Fibroblast of lung (primary cell): Measurements from ENCODE around the gene MACROD2.

Experiments
- EZH2 ChIP-seq: IDR thresholded peaks from 2 replicates; pipeline ENCODE4 v1.5.1; 2012; ENCODE audit warnings: low read length, control low read depth, mild to moderate bottlenecking; ENCODE audit errors: missing control alignments
- TF ChIP-seq, protein P1 (sequence below), 2 donors: IDR thresholded peaks in 1 of 2; conservative IDR thresholded peaks in 1 of 2; 1 replicate in 1 of 2; 2 replicates in 1 of 2; pipeline ENCODE4 v1.5.1; 2011 to 2012; ENCODE audit warnings: low read length in 2 of 2, control low read depth in 1 of 2, inconsistent platforms in 1 of 2, low read depth in 1 of 2, mild to moderate bottlenecking in 1 of 2

DNA sequence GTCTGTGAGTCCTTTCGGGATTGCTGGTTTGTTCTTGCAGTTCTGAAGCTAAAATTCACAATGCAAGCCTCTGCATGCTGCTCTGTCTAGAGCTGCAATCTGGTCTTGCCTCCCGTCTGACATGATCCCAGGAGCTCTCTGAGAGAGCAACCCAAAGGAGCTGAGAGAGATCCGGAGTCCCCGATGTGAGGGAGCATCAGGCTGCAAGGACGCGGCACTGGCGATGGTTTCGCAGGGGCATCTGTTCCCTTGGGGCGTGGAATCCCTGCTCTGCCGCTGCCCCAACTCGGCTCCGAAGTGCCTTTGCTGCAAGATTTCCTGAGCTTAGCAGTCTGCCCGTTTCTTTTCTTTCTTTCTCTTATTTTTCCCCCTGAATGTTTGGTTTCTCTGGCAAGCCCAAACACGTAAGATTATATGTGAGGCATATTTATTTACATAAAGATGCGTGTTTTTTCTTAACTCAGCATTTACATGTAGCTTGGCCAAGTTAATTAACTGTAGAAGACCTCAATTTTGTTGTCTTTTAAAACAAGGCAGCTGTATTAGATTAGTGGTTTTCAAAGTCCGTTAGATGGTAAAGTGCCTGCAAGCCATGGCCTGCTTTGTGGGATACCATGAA, 1704.9 kb downstream of the MACROD2 start:
- TF ChIP-seq, protein P1, sequence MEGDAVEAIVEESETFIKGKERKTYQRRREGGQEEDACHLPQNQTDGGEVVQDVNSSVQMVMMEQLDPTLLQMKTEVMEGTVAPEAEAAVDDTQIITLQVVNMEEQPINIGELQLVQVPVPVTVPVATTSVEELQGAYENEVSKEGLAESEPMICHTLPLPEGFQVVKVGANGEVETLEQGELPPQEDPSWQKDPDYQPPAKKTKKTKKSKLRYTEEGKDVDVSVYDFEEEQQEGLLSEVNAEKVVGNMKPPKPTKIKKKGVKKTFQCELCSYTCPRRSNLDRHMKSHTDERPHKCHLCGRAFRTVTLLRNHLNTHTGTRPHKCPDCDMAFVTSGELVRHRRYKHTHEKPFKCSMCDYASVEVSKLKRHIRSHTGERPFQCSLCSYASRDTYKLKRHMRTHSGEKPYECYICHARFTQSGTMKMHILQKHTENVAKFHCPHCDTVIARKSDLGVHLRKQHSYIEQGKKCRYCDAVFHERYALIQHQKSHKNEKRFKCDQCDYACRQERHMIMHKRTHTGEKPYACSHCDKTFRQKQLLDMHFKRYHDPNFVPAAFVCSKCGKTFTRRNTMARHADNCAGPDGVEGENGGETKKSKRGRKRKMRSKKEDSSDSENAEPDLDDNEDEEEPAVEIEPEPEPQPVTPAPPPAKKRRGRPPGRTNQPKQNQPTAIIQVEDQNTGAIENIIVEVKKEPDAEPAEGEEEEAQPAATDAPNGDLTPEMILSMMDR (conservative IDR thresholded peaks at IDR 0.05 in 1 of 2, IDR thresholded peaks at IDR 0.05 in 1 of 2; ENCODE audit: low read depth in 1 of 2, low read length in 2 of 2) = no peak
- no peak for TF ChIP-seq EZH2
